Hepatocyte (in vitro differentiated cells): ENCODE data around the gene GPR15.

Experiments
- EZH2 ChIP-seq: fragments of 200-600 bp; sonication (generic); IDR thresholded peaks from 2 replicates; pipeline ENCODE4 v1.6.1; 2016; ENCODE audit warnings: antibody characterized with exemption, mild to moderate bottlenecking, borderline replicate concordance
- EZH2phosphoT487 ChIP-seq: fragments of 200-600 bp; sonication (generic); IDR thresholded peaks from one replicate; pipeline ENCODE4 v1.6.1; 2018; ENCODE audit warnings: antibody characterized with exemption, mild to moderate bottlenecking, low read depth, moderate library complexity; ENCODE audit not compliant: unreplicated experiment, severe bottlenecking
- TF ChIP-seq, protein P1 (sequence below): fragments of 200-600 bp; sonication (generic); IDR thresholded peaks from 2 replicates; pipeline ENCODE4 v1.5.1; 2016; ENCODE audit warnings: antibody characterized with exemption, mild to moderate bottlenecking; ENCODE audit not compliant: poor library complexity

DNA sequence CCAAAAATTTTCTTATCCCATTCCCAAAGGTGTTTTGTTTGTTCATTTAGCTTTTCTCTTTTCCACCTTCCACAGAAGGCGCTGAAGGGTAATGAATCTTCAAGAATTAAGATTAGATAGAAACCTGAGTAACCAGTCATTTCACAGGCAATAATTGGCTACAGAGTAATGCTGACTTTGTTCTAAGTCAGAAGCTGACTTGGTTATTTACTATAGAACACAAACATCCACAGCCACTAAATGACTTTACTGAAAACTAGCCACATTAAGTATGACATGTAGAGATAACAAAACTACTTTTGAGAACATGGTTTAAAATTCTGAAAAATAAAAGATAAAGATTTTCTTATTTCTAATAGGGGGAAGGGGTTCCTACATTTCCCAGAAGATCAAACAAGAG is 16.8 kb upstream of the GPR15 start:
- TF ChIP-seq, protein P1, sequence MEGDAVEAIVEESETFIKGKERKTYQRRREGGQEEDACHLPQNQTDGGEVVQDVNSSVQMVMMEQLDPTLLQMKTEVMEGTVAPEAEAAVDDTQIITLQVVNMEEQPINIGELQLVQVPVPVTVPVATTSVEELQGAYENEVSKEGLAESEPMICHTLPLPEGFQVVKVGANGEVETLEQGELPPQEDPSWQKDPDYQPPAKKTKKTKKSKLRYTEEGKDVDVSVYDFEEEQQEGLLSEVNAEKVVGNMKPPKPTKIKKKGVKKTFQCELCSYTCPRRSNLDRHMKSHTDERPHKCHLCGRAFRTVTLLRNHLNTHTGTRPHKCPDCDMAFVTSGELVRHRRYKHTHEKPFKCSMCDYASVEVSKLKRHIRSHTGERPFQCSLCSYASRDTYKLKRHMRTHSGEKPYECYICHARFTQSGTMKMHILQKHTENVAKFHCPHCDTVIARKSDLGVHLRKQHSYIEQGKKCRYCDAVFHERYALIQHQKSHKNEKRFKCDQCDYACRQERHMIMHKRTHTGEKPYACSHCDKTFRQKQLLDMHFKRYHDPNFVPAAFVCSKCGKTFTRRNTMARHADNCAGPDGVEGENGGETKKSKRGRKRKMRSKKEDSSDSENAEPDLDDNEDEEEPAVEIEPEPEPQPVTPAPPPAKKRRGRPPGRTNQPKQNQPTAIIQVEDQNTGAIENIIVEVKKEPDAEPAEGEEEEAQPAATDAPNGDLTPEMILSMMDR, result no peak
- TF ChIP-seq EZH2 (no peak), EZH2phosphoT487 (no peak)
